ENCODE data around the gene SFMBT2.
"Not testable (repeated sequence)": the region's sequence is repeated elsewhere in the genome, so short reads cannot be mapped to it uniquely, and the experiment has no call there.

SFMBT2 gene

GRCh38 chr10:7185367-7185690, 225.5 kb downstream of the SFMBT2 start:
- DNase-seq (ENCODE audit: low read depth, low spot score) = no peak
- ChIA-PET POLR2A (no interaction called here), CTCF (no interaction called here)
- no peak overlapping the region for H3K4me3 ChIP-seq (ENCODE audit: low read depth, low read length)
- TF ChIP-seq CTCF (IDR thresholded peaks at IDR 0.05; ENCODE audit: insufficient read depth, low read length, missing control alignments) = no peak

GRCh38 chr10:7184660-7185366, 226.0 kb downstream of the SFMBT2 start:
- ChIA-PET POLR2A (no interaction called here), CTCF (no interaction called here)
- no peak for DNase-seq (ENCODE audit: low read depth, low spot score)
- TF ChIP-seq CTCF (IDR thresholded peaks at IDR 0.05; ENCODE audit: insufficient read depth, low read length, missing control alignments) = no peak
- no peak overlapping the region for H3K4me3 ChIP-seq (ENCODE audit: low read depth, low read length)

- H3K4me3 ChIP-seq (ENCODE audit: low read depth, low read length); DNase-seq (ENCODE audit: low read depth, low spot score); CTCF ChIA-PET; POLR2A ChIA-PET: not testable (repeated sequence)
These were observed 226.7 kb downstream of the SFMBT2 start for GRCh38 chr10:7184116-7184515.

- POLR2A ChIA-PET; DNase-seq (ENCODE audit: low read depth, low spot score); H3K4me3 ChIP-seq (ENCODE audit: low read depth, low read length); CTCF ChIA-PET: not testable (repeated sequence)
These were observed 228.5 kb downstream of the SFMBT2 start for GRCh38 chr10:7182327-7182726.

DNA sequence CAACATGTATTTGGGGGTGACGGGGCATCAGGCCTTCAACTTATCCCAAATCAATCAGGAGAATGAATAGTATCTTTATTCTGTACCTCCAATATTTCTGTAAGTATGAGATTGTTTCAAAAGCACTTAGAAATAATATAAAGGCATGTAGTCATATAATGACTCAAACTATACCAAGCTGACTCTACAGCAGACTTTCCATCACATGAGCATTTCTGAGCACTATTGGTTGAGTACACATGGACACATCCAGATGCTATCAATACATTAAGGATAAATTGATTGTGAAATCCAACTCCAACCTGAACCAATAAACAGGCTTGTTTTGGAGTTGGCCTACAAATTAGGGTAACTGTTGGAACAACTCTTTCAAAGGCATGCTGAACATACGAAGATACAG, 229.4 kb downstream of the SFMBT2 start:
- POLR2A ChIA-PET = no interaction called here

GRCh38 chr10:7179536-7179935, 231.3 kb downstream of the SFMBT2 start:
- DNase-seq (ENCODE audit: low read depth, low spot score) = no peak
- no peak for TF ChIP-seq CTCF (IDR thresholded peaks at IDR 0.05; ENCODE audit: insufficient read depth, low read length, missing control alignments)

More for the DNA sequence above, 229.4 kb downstream of the SFMBT2 start:
- CTCF ChIA-PET = no interaction called here
- no peak overlapping the region for H3K4me3 ChIP-seq (ENCODE audit: low read depth, low read length)
- no peak for TF ChIP-seq CTCF (IDR thresholded peaks at IDR 0.05; ENCODE audit: insufficient read depth, low read length, missing control alignments)
- no peak for DNase-seq (ENCODE audit: low read depth, low spot score)

DNA sequence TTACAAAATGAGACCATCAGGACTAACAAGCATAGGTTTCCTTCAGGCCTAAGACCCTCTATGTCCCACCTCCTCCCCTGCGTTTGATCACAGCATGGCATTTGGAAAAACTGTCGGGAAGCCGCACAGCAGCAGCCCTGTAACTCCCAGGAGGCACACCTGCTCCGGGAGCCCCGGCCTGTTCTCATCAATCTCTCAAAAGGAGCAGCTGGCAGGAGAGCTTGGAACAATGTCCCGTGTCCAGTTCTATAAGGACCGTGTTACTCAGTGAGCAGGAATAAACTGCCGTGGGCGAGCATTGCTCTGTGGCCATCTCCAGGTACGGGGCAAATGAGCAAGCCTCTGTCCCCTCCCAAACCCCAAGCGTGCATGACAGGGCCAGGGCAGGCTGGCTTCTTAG, 236.9 kb downstream of the SFMBT2 start:
- DNase-seq (ENCODE audit: low read depth, low spot score) = no peak

More at GRCh38 chr10:7179536-7179935, 231.3 kb downstream of the SFMBT2 start:
- ChIA-PET POLR2A (no interaction called here), CTCF (no interaction called here)
- no peak overlapping the region for H3K4me3 ChIP-seq (ENCODE audit: low read depth, low read length)

More for the DNA sequence above, 236.9 kb downstream of the SFMBT2 start:
- ChIA-PET CTCF (no interaction called here), POLR2A (no interaction called here)
- H3K4me3 ChIP-seq (ENCODE audit: low read depth, low read length) = no peak overlapping the region
- TF ChIP-seq CTCF (IDR thresholded peaks at IDR 0.05; ENCODE audit: insufficient read depth, low read length, missing control alignments) = no peak
